ENCODE measurements around the gene CHD1.

The CHD1 gene

GRCh38 chr5:98813755-98814154, 115.1 kb downstream of the CHD1 start:
- DNase-seq (ENCODE audit: low spot score): no peak

DNA sequence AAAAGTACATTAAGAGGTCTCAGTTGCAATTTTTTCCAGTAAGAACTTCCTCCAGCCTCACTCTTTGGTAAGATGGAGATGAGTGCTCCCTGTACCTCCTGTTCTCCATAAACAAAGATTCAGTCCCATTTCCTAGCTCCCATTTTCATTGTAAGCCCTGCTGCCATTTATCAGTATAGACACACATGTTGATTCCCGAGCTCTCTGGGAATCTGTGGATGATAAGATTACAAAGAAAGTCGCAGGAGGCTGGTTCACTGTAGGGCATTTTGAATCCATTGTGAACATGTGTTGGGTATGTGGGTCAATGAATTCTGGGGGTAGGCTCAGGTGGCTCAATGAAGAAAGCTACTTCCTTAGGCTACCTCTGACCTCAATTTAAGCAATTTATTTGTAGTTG, 118.6 kb downstream of the CHD1 start:
- DNase-seq (ENCODE audit: low spot score): no peak

GRCh38 chr5:98807806-98808205, 121.0 kb downstream of the CHD1 start:
- DNase-seq (ENCODE audit: low spot score): no peak

- no peak for DNase-seq (ENCODE audit: low spot score)
Observed at GRCh38 chr5:98805070-98805469, 123.7 kb downstream of the CHD1 start.

GRCh38 chr5:98804066-98804465, 124.7 kb downstream of the CHD1 start:
- no peak for DNase-seq (ENCODE audit: low spot score)
